CD14-positive monocyte (primary cell): ENCODE measurements around the gene PRKN. TPM values are rescaled to one million over a fixed set of nuclear protein-coding genes. Genes with fewer than 3 reads are reported as not detected.

Experiments
- DNase-seq, 3 donors: peaks; one replicate each; pipeline ENCODE4 v3.0.0-alpha.2; 2011 to 2022
- H2AFZ ChIP-seq: 2 replicates; pipeline ENCODE4 v1.6.0; 2012; ENCODE audit warnings: mild to moderate bottlenecking, low read depth, low read length, inconsistent platforms; ENCODE audit not compliant: insufficient read depth, poor library complexity, severe bottlenecking
- H3K27ac ChIP-seq, 2 donors: 1 replicate in 1 of 2; 2 replicates in 1 of 2; pipeline ENCODE4 v1.5.1; 2012 to 2013; ENCODE audit warnings: low read length in 2 of 2, control low read depth in 1 of 2, inconsistent platforms in 1 of 2, low read depth in 1 of 2, mild to moderate bottlenecking in 1 of 2
- H3K27me3 ChIP-seq, 2 donors: one replicate each; pipeline versions ENCODE4 v1.6.0 to v1.6.1; 2011 to 2013; ENCODE audit warnings: low read length in 2 of 2; ENCODE audit not compliant: control insufficient read depth in 2 of 2, insufficient read depth in 2 of 2
- H3K36me3 ChIP-seq, 2 donors: replicated peaks in 1 of 2; 1 replicate in 1 of 2; 2 replicates in 1 of 2; pipeline versions ENCODE4 v1.5.1 to v1.6.1; 2012 to 2013; ENCODE audit warnings: low read length in 2 of 2, control low read depth in 1 of 2, inconsistent platforms in 1 of 2, mild to moderate bottlenecking in 1 of 2; ENCODE audit not compliant: insufficient read depth in 2 of 2, control insufficient read depth in 1 of 2
- H3K4me1 ChIP-seq, 2 donors: 1 replicate in 1 of 2; 2 replicates in 1 of 2; pipeline versions ENCODE4 v1.5.1 to v1.6.1; 2012 to 2013; ENCODE audit warnings: low read length in 2 of 2, control low read depth in 1 of 2, inconsistent platforms in 1 of 2, mild to moderate bottlenecking in 1 of 2, moderate library complexity in 1 of 2; ENCODE audit not compliant: insufficient read depth in 2 of 2, control insufficient read depth in 1 of 2
- H3K4me2 ChIP-seq: replicated peaks from 2 replicates; pipeline ENCODE3; 2012; ENCODE audit warnings: low read length, moderate library complexity, mild to moderate bottlenecking; ENCODE audit not compliant: poor library complexity, severe bottlenecking; ENCODE audit errors: extremely low read depth
- H3K4me3 ChIP-seq, 3 experiments: fragments of 200-600 bp in 1 of 3; sonication (generic) in 1 of 3; replicated peaks in 1 of 3; 1 replicate in 2 of 3; 2 replicates in 1 of 3; pipeline ENCODE4 v1.5.1; 2011 to 2013; ENCODE audit warnings: low read length in 3 of 3, mild to moderate bottlenecking in 3 of 3, control low read depth in 2 of 3, low read depth in 2 of 3, inconsistent platforms in 1 of 3, moderate library complexity in 1 of 3
- H3K79me2 ChIP-seq: 2 replicates; pipeline ENCODE4 v1.6.0; 2012; ENCODE audit warnings: mild to moderate bottlenecking, control low read depth, inconsistent platforms, low read length, moderate library complexity; ENCODE audit not compliant: insufficient read depth
- H3K9ac ChIP-seq: 2 replicates; pipeline ENCODE4 v1.6.0; 2017; ENCODE audit warnings: low read length, mild to moderate bottlenecking; ENCODE audit not compliant: insufficient read depth, poor library complexity, severe bottlenecking
- H3K9me3 ChIP-seq, 2 donors: replicated peaks in 1 of 2; 1 replicate in 1 of 2; 2 replicates in 1 of 2; pipeline versions ENCODE4 v1.5.1 to v1.6.1; 2012 to 2013; ENCODE audit warnings: low read length in 2 of 2, control low read depth in 1 of 2; ENCODE audit not compliant: control insufficient read depth in 1 of 2, insufficient read depth in 1 of 2
- H4K20me1 ChIP-seq: 2 replicates; pipeline ENCODE4 v1.6.0; 2012; ENCODE audit warnings: mild to moderate bottlenecking, low read length, control low read depth, moderate library complexity; ENCODE audit not compliant: insufficient read depth
- H3K27ac Mint-ChIP-seq, 7 donors: one replicate each; pipeline ENCODE4 v1.8.0; 2020; ENCODE audit warnings: mild to moderate bottlenecking in 7 of 7, mixed read lengths in 7 of 7, moderate library complexity in 6 of 7, inconsistent platforms in 2 of 7
- H3K27me3 Mint-ChIP-seq, 3 donors: one replicate each; pipeline ENCODE4 v1.8.0; 2021 to 2022; ENCODE audit warnings: low read depth in 3 of 3, mild to moderate bottlenecking in 3 of 3, mixed read lengths in 3 of 3, moderate library complexity in 3 of 3, inconsistent platforms in 1 of 3
- H3K36me3 Mint-ChIP-seq, 2 donors: one replicate each; pipeline ENCODE4 v1.8.0; 2020; ENCODE audit warnings: mixed read lengths in 2 of 2, inconsistent platforms in 1 of 2, mild to moderate bottlenecking in 1 of 2
- H3K4me1 Mint-ChIP-seq: one replicate; pipeline ENCODE4 v1.8.0; 2020; ENCODE audit warnings: mild to moderate bottlenecking, mixed read lengths
- H3K4me3 Mint-ChIP-seq, 2 donors: one replicate each; pipeline ENCODE4 v1.8.0; 2020; ENCODE audit warnings: mild to moderate bottlenecking in 2 of 2, mixed read lengths in 2 of 2, moderate library complexity in 1 of 2
- H3K9me3 Mint-ChIP-seq, 7 donors: one replicate each; pipeline ENCODE4 v1.8.0; 2020 to 2022; ENCODE audit warnings: mixed read lengths in 7 of 7, mild to moderate bottlenecking in 6 of 7, moderate library complexity in 6 of 7, inconsistent platforms in 2 of 7
- WGBS: methylation state at CpG from one replicate; pipeline ENCODE4 v1.1.5; 2013; ENCODE audit warnings: missing lambda C conversion rate; ENCODE audit not compliant: insufficient coverage; 5-methylcytosine and 5-hydroxymethylcytosine counted together
- intact Hi-C, 2 donors: fragments of 100-400 bp; cut with micrococcal nuclease; formaldehyde crosslinking; loops; one replicate each; pipeline versions ENCODE4 v1.15.0 to v1.15.1; 2023
- polyA plus RNA-seq, 3 donors: library from polyadenylated mRNA; depleted of rRNA in 1 of 3; unstranded in 2 of 3; stranded (reverse) in 1 of 3; fragments of 300-500 nt in 2 of 3; fragments of >200 nt in 1 of 3; fragmentation: Illumina TruSeq in 2 of 3; gene quantifications; 1 replicate in 2 of 3; 2 replicates in 1 of 3; pipeline ENCODE4 v1.2.3, GENCODE V29; 2012 to 2021
- TF ChIP-seq, protein P1 (sequence below): fragments of 200-600 bp; IDR thresholded peaks from one replicate; pipeline ENCODE4 v1.8.0; 2022; ENCODE audit warnings: antibody characterized with exemption, mild to moderate bottlenecking

The PRKN gene
- polyA plus RNA-seq, 3 donors: 0.19 to 0.21 TPM; not detected in 1

- no peaks in the 10 kb centered on the region for H3K36me3 Mint-ChIP-seq
- no peaks in the 10 kb centered on the region for H3K27me3 Mint-ChIP-seq
- no peak overlapping the region for H3K4me3 Mint-ChIP-seq
- Histone ChIP-seq H3K4me3 (no peak overlapping the region), H3K27ac (no peak overlapping the region), H3K79me2 (no peaks in the 10 kb centered on the region), H3K9me3 (no peaks in the 10 kb centered on the region), H3K4me2 (no peak overlapping the region), H4K20me1 (no peaks in the 10 kb centered on the region), H3K9ac (no peak overlapping the region), H2AFZ (no peak overlapping the region), H3K27me3 (no peaks in the 10 kb centered on the region), H3K36me3 (no peaks in the 10 kb centered on the region), H3K4me1 (no peaks in the 10 kb centered on the region)
- no CpG with 5 or more reads among the region's 2 CpGs for WGBS
- no peak for DNase-seq
- no peaks in the 10 kb centered on the region for H3K4me1 Mint-ChIP-seq
- TF ChIP-seq, protein P1, sequence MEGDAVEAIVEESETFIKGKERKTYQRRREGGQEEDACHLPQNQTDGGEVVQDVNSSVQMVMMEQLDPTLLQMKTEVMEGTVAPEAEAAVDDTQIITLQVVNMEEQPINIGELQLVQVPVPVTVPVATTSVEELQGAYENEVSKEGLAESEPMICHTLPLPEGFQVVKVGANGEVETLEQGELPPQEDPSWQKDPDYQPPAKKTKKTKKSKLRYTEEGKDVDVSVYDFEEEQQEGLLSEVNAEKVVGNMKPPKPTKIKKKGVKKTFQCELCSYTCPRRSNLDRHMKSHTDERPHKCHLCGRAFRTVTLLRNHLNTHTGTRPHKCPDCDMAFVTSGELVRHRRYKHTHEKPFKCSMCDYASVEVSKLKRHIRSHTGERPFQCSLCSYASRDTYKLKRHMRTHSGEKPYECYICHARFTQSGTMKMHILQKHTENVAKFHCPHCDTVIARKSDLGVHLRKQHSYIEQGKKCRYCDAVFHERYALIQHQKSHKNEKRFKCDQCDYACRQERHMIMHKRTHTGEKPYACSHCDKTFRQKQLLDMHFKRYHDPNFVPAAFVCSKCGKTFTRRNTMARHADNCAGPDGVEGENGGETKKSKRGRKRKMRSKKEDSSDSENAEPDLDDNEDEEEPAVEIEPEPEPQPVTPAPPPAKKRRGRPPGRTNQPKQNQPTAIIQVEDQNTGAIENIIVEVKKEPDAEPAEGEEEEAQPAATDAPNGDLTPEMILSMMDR: no peak
- H3K9me3 Mint-ChIP-seq: peaks cover 0 to 9% (median 3%) of the 10 kb centered on the region in 7 donors
- H3K27ac Mint-ChIP-seq: no peak overlapping the region
- intact Hi-C loops: no loop called here
Measured at GRCh38 chr6:162088091-162088490, 639.5 kb downstream of the PRKN start.

GRCh38 chr6:162085561-162085960 is 642.0 kb downstream of the PRKN start:
- H3K27me3 ChIP-seq: no peaks in the 10 kb centered on the region

More at GRCh38 chr6:162085561-162085960, 642.0 kb downstream of the PRKN start:
- Histone ChIP-seq H3K4me2 (no peak overlapping the region), H3K4me3 (no peak overlapping the region), H3K36me3 (no peaks in the 10 kb centered on the region), H3K9me3 (no peaks in the 10 kb centered on the region), H2AFZ (no peak overlapping the region), H3K9ac (no peak overlapping the region), H4K20me1 (no peaks in the 10 kb centered on the region), H3K79me2 (no peaks in the 10 kb centered on the region), H3K4me1 (no peaks in the 10 kb centered on the region), H3K27ac (no peak overlapping the region)
- Mint-ChIP-seq H3K4me1 (no peaks in the 10 kb centered on the region), H3K36me3 (no peaks in the 10 kb centered on the region), H3K27me3 (no peaks in the 10 kb centered on the region), H3K27ac (no peak overlapping the region), H3K4me3 (no peak overlapping the region), H3K9me3 (peaks cover 3 to 12% (median 6%) of the 10 kb centered on the region in 7 donors)
- no peak for DNase-seq
- TF ChIP-seq, protein P1: no peak
- intact Hi-C loops: no loop called here
- no CpG with 5 or more reads among the region's 1 CpG for WGBS
